Fibroblast of the aortic adventitia (primary cell): ENCODE data around the gene PIK3CG. TPM values are rescaled to one million over a fixed set of nuclear protein-coding genes. Genes with fewer than 3 reads are reported as not detected.
A peak's percentile ranks its signal among the peaks of the same experiment; 100 is the strongest.

ENCODE experiments used
- DNase-seq: peaks from one replicate; pipeline ENCODE4 v3.0.0-alpha.2; 2010; ENCODE audit warnings: low read depth
- H3K4me3 ChIP-seq: 2 replicates; pipeline ENCODE4 v1.5.1; 2011; ENCODE audit warnings: low read depth, mild to moderate bottlenecking, control low read depth, low read length, moderate library complexity
- total RNA-seq: library from RNA; depleted of rRNA; stranded (reverse); fragments of >200 nt; gene quantifications from 2 replicates; pipeline ENCODE4 v1.2.3, GENCODE V29; 2012; ENCODE audit warnings: low replicate concordance
- TF ChIP-seq, protein P1 (sequence below): IDR thresholded peaks from 2 replicates; pipeline ENCODE4 v1.5.1; 2011; ENCODE audit warnings: mild to moderate bottlenecking, low read length, control low read depth, inconsistent platforms; ENCODE audit not compliant: insufficient read depth

PIK3CG gene
- total RNA-seq, 1 donor = not detected

DNA sequence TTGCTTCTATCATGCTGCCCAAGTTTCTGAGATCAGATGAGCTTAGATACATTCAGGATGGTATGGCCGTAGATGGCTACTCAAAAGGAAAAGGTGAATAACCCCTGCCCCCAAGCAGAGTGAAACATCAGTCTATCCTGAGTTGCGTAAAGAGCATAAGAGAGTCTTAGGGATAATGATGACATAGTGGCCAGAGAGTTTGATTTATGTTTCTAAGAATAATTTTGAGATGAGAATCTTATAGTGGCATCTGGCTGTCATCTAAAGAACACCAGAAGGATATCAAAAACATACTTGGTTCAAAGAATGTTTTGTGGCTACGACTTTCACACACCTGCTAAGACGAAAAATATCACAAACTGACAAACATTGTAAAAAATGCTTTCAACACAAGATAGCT is 20.6 kb downstream of the PIK3CG start:
- DNase-seq = no peak
- H3K4me3 ChIP-seq = no peak overlapping the region
- TF ChIP-seq, protein P1, sequence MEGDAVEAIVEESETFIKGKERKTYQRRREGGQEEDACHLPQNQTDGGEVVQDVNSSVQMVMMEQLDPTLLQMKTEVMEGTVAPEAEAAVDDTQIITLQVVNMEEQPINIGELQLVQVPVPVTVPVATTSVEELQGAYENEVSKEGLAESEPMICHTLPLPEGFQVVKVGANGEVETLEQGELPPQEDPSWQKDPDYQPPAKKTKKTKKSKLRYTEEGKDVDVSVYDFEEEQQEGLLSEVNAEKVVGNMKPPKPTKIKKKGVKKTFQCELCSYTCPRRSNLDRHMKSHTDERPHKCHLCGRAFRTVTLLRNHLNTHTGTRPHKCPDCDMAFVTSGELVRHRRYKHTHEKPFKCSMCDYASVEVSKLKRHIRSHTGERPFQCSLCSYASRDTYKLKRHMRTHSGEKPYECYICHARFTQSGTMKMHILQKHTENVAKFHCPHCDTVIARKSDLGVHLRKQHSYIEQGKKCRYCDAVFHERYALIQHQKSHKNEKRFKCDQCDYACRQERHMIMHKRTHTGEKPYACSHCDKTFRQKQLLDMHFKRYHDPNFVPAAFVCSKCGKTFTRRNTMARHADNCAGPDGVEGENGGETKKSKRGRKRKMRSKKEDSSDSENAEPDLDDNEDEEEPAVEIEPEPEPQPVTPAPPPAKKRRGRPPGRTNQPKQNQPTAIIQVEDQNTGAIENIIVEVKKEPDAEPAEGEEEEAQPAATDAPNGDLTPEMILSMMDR = no peak

DNA sequence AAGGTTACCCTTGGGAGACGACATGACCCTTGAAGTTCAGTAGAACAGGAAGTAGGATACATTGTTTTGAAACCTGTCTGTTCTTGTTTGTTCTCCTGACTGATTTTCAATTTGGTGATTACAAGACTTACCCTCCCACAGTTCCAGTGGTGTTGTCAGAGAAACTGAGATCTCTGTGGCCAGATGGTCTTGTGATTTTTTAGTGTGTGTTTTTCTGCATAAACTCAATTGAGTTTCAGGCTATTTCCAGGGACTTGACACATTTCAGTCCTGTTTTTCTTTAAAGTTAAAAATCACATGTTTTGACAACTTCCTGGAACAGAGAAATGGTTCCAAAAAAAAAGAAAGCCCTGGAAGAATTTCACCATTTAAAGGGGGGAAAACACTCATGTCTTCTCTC is 22.3 kb downstream of the PIK3CG start:
- no peak for DNase-seq
- H3K4me3 ChIP-seq = no peak overlapping the region
- TF ChIP-seq, protein P1 = no peak

DNA sequence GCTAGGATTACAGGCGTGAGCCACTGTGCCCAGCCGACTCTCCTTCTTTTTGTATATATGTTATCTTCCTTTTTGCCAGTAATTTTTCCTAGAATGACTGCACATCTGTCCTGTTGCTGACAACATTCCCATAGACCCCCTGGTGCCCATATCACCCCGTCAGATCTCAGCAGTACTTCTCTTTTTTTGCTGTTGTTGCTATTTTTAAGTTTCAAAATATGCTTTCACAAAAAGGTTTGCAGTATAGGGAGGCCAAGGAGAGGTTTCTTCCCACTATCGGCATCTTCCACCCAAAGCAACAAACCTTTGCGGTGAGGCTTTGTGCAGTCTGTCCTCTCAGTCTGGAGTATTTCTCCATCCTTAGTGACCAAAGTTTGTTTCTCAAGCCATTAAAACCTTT is 23.1 kb downstream of the PIK3CG start:
- DNase-seq = no peak
- H3K4me3 ChIP-seq = no peak overlapping the region
- TF ChIP-seq, protein P1 = no peak

DNA sequence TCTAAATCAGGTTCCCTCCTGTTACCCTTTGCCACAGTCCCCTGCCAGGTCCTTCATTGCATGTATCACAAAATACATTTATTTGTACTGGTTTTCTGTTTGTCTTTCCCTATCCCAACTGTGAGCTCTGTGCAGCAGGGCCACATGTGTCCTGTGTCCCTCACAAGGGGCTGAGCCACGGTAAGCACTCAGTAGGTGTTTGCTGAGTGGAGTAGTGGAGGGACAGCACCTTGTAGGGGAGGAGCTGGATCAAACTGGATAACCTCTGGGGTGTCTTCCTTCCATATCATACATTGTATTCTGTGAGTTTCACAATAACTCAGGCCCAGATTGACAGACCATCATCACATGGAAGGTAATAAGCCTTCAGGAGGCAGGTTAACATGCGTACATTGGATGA is 25.9 kb downstream of the PIK3CG start:
- H3K4me3 ChIP-seq = no peak overlapping the region
- TF ChIP-seq, protein P1 = no peak
- no peak for DNase-seq

DNA sequence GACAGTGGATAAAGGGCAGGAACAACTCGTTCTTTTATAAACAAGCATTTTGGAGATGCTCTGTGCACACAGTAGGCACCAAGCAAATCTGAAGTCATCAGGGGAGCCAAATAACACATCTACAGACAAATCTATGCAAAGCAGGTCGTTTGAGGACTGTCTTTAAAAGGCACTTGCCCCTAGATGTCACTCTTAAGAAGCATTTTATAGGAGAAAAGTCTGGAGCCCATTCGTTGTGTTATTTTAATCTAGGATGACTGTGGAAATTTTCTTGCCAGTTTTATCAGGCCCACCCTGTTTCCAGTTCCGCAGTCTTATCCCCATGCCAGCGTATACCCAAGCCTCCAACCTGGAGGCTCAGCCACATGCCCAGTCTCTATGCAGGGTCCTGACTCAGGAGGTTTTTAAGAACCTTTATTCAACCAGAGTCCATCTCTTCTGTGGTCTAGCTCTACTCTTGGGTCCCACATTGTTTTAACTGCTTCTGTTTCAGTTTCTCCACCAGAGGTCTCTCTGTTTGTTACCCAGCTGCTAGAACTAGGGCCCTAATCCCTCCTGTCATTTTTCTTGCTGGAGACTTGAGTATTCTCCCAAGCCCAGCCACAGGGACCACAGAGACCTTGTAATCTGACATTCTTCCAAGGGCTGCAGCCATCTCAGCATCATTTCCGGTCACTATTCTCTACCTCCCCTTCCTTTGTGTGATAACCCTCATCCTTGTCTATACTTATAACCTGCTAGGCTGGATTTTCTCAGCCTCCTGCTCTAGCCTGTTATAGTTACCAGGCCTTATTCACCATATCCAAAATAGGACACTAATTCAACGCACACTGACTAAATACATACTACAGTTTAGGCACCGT is 26.7 kb downstream of the PIK3CG start:
- TF ChIP-seq, protein P1 = peak; percentile 13
- no peak for DNase-seq
- H3K4me3 ChIP-seq = no peak overlapping the region

DNA sequence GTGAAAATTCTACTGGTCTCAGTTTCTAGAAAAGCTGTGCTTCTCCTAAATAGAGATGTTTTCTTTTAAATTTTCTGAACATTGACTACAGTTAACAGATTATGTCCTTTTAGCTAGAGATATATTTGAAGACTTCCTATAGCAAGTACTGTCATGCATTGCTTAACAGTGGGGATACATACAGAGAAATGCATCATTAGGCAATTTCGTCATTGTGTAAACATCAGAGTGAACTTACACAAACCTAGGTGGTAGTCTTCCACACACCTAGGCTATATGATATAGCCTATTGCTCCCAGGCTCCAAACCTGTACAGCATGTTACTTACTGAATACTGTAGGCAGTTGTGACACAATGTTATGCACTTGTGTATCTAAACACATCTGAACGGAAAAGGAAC is 28.5 kb downstream of the PIK3CG start:
- no peak overlapping the region for H3K4me3 ChIP-seq
- TF ChIP-seq, protein P1 = no peak
- no peak for DNase-seq
